MM.1S (cell line): ENCODE measurements around the gene INPP4B.

Experiments
- CTCF ChIP-seq: fragments of 300-600 bp; sonication (generic); IDR thresholded peaks from 2 replicates; pipeline ENCODE4 v1.5.1; 2016; ENCODE audit warnings: antibody characterized with exemption, low read length, mixed read lengths
- EZH2 ChIP-seq: fragments of 300-600 bp; sonication (generic); optimal IDR thresholded peaks from 2 replicates; pipeline ENCODE3; 2017; ENCODE audit warnings: low read depth, mild to moderate bottlenecking, antibody characterized with exemption, low read length, mixed read lengths
- EZH2phosphoT487 ChIP-seq: fragments of 300-600 bp; sonication (generic); IDR thresholded peaks from 2 replicates; pipeline ENCODE4 v1.6.1; 2018; ENCODE audit warnings: antibody characterized with exemption, low read length

GRCh38 chr4:142274137-142274536, 572.0 kb downstream of the INPP4B start:
- TF ChIP-seq CTCF (no peak), EZH2 (no peak), EZH2phosphoT487 (no peak)
